Gastroesophageal sphincter (tissue), 4 donors: Measurements from ENCODE around the gene ENTPD5. TPM values are rescaled to one million over a fixed set of nuclear protein-coding genes. Genes with fewer than 3 reads are reported as not detected.
"Not testable (repeated sequence)": the region's sequence is repeated elsewhere in the genome, so short reads cannot be mapped to it uniquely, and the experiment has no call there.

Source experiments
- ATAC-seq: fragments of 150-250 bp; one replicate; pipeline ENCODE4 v1.9.1; 2016; ENCODE audit warnings: mild to moderate bottlenecking, moderate library complexity
- H3K27ac ChIP-seq, 4 donors: fragments of 200-600 bp; sonication (generic) in 3 of 4; 1 replicate in 3 of 4; 2 replicates in 1 of 4; pipeline ENCODE4 v1.5.1; 2016 to 2019
- H3K27me3 ChIP-seq: fragments of 200-600 bp; sonication (generic); one replicate; pipeline ENCODE4 v1.5.1; 2019
- H3K36me3 ChIP-seq, 2 donors: fragments of 200-600 bp; sonication (generic); one replicate each; pipeline ENCODE4 v1.5.1; 2019; ENCODE audit warnings: control low read depth in 1 of 2
- H3K4me1 ChIP-seq, 3 donors: fragments of 200-600 bp; sonication (generic); 1 replicate in 2 of 3; 2 replicates in 1 of 3; pipeline ENCODE4 v1.5.1; 2016 to 2019; ENCODE audit warnings: control low read depth in 2 of 3
- H3K4me3 ChIP-seq, 2 donors: fragments of 200-600 bp; sonication (generic); one replicate each; pipeline ENCODE4 v1.5.1; 2019; ENCODE audit warnings: mild to moderate bottlenecking in 1 of 2, moderate library complexity in 1 of 2
- H3K9me3 ChIP-seq, 3 donors: fragments of 200-600 bp; sonication (generic); one replicate each; pipeline ENCODE4 v1.5.1; 2017 to 2019; ENCODE audit warnings: control low read depth in 2 of 3
- CTCF ChIP-seq, 4 experiments: fragments of 200-600 bp in 2 of 4; fragments of 450-650 bp in 2 of 4; sonication (generic) in 1 of 4; IDR thresholded peaks; one replicate each; pipeline ENCODE4 v1.5.1; 2017 to 2019; ENCODE audit warnings: antibody characterized with exemption in 4 of 4, mild to moderate bottlenecking in 2 of 4, moderate library complexity in 2 of 4
- EP300 ChIP-seq: sonication (generic); formaldehyde crosslinking; IDR thresholded peaks from one replicate; pipeline ENCODE4 v1.6.1; 2017; ENCODE audit warnings: antibody characterized with exemption, mild to moderate bottlenecking
- POLR2A ChIP-seq, 2 donors: fragments of 450-650 bp; IDR thresholded peaks; one replicate each; pipeline ENCODE4 v1.6.1; 2017; ENCODE audit warnings: antibody characterized with exemption in 2 of 2, mild to moderate bottlenecking in 2 of 2, moderate library complexity in 1 of 2
- POLR2AphosphoS5 ChIP-seq: sonication (generic); formaldehyde crosslinking; IDR thresholded peaks from one replicate; pipeline ENCODE4 v1.6.1; 2017; ENCODE audit warnings: antibody characterized with exemption
- WGBS, 2 donors: methylation state at CpG; one replicate each; pipeline ENCODE4 v1.1.5; 2018; ENCODE audit warnings: low coverage in 1 of 2; 5-methylcytosine and 5-hydroxymethylcytosine counted together
- total RNA-seq, 4 donors: library from RNA; depleted of rRNA; stranded (reverse); fragments of >200 nt; gene quantifications; one replicate each; pipeline ENCODE4 v1.1.0, GENCODE V29; 2016

ENTPD5 gene
- total RNA-seq, 4 donors from 2014 or later: 5.9 to 7.1 (median 6.4) TPM

GRCh38 chr14:74008843-74009499 lies 10.1 kb downstream of the ENTPD5 start:
- Histone ChIP-seq H3K4me3 (no peak overlapping the region), H3K27ac (no peak overlapping the region), H3K4me1 (no peaks in the 10 kb centered on the region), H3K9me3 (no peaks in the 10 kb centered on the region), H3K36me3 (peaks cover 0 to 80% of the 10 kb centered on the region in 2 donors), H3K27me3 (no peaks in the 10 kb centered on the region)
- 72 to 73% methylated on average over 2 of the region's 2 CpGs for WGBS, 2 donors
- no peak for ATAC-seq
- TF ChIP-seq CTCF (IDR thresholded peaks at IDR 0.05): no peak
- TF ChIP-seq POLR2AphosphoS5: no peak
- no peak for TF ChIP-seq POLR2A (IDR thresholded peaks at IDR 0.05)
- TF ChIP-seq EP300: no peak

GRCh38 chr14:74005664-74006063 lies 13.4 kb downstream of the ENTPD5 start:
- H3K27me3 ChIP-seq, H3K9me3 ChIP-seq, ATAC-seq, H3K27ac ChIP-seq, H3K4me3 ChIP-seq, H3K4me1 ChIP-seq: not testable (repeated sequence)
- peaks cover 0 to 68% of the 10 kb centered on the region in 2 donors for H3K36me3 ChIP-seq
- WGBS, 2 donors: 100% methylated on average over 2 to 3 of the region's 3 CpGs

GRCh38 chr14:73998726-73999125 lies 20.4 kb downstream of the ENTPD5 start:
- Histone ChIP-seq H3K4me3 (no peak overlapping the region), H3K36me3 (peaks cover 0 to 22% of the 10 kb centered on the region in 2 donors), H3K27me3 (no peaks in the 10 kb centered on the region), H3K4me1 (no peaks in the 10 kb centered on the region), H3K27ac (no peak overlapping the region), H3K9me3 (no peaks in the 10 kb centered on the region)
- ATAC-seq: no peak
- TF ChIP-seq POLR2AphosphoS5 (no peak), POLR2A (IDR thresholded peaks at IDR 0.05) (no peak), EP300 (no peak), CTCF (IDR thresholded peaks at IDR 0.05) (no peak)
- 87 to 88% methylated on average over 2 of the region's 2 CpGs for WGBS, 2 donors

- no peaks in the 10 kb centered on the region for H3K9me3 ChIP-seq
- no peak for ATAC-seq
- H3K27ac ChIP-seq: no peak overlapping the region
- H3K36me3 ChIP-seq: peaks cover 0 to 18% of the 10 kb centered on the region in 2 donors
- H3K4me3 ChIP-seq: no peak overlapping the region
- WGBS, 2 donors: 79 to 91% methylated on average over 4 to 7 of the region's 7 CpGs
- TF ChIP-seq POLR2A (IDR thresholded peaks at IDR 0.05): no peak
- TF ChIP-seq POLR2AphosphoS5: no peak
- no peak for TF ChIP-seq CTCF (IDR thresholded peaks at IDR 0.05)
- no peak for TF ChIP-seq EP300
- no peaks in the 10 kb centered on the region for H3K4me1 ChIP-seq
- H3K27me3 ChIP-seq: no peaks in the 10 kb centered on the region
These were observed 21.1 kb downstream of the ENTPD5 start for GRCh38 chr14:73997944-73998447.

- Histone ChIP-seq H3K27ac (no peak overlapping the region), H3K27me3 (no peaks in the 10 kb centered on the region), H3K4me3 (no peak overlapping the region), H3K9me3 (no peaks in the 10 kb centered on the region), H3K36me3 (peaks cover 0 to 15% of the 10 kb centered on the region in 2 donors), H3K4me1 (no peaks in the 10 kb centered on the region)
- no peak for TF ChIP-seq CTCF (IDR thresholded peaks at IDR 0.05)
- no peak for ATAC-seq
- 78% methylated on average over 1 of the region's 1 CpG; no CpG with 5 or more reads in 1 of the 2 donors for WGBS, 2 donors
These were observed 21.8 kb downstream of the ENTPD5 start for GRCh38 chr14:73997108-73997943.
